Measurements from ENCODE around the gene MCM7. TPM values are rescaled to one million over a fixed set of nuclear protein-coding genes. Genes with fewer than 3 reads are reported as not detected.
"Not testable (repeated sequence)": the region's sequence is repeated elsewhere in the genome, so short reads cannot be mapped to it uniquely, and the experiment has no call there.

Gene MCM7
- polyA plus RNA-seq, 6 donors from 2014 or later: 39.0 to 59.9 (median 47.1) TPM

- Mint-ChIP-seq H3K4me1 (peaks cover 15 to 44% (median 44%) of the 10 kb centered on the region in 3 donors), H3K4me3 (peak overlapping the region in 1 of 8 donors; percentile 100)
- not testable (repeated sequence) for DNase-seq; H3K36me3 Mint-ChIP-seq; H3K9me3 Mint-ChIP-seq; H3K27ac Mint-ChIP-seq; ATAC-seq (ENCODE audit: low read depth in 2 of 2); H3K27me3 Mint-ChIP-seq
Measured at GRCh38 chr7:100130220-100130607, 29.0 kb upstream of the MCM7 start.

DNA sequence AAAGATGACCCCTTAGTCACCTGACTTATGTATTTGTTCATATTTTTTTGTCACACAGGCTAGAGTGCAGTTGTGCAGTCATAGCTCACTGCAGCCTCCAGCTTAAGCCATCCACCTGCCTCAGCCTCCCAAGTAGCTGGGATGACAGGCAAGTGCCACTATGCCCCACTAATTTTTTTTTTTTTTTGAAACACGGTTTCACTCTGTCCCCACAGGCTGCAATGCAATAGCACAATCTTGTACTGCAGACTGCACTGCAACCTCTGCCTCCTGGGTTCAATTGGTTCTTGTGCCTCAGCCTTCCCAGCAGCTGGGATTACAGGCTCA, 27.4 kb upstream of the MCM7 start:
- H3K27ac Mint-ChIP-seq: peak overlapping the region in 2 of 6 donors; percentile 36 to 74
- peak overlapping the region; percentile 63 to 100 (median 88) for H3K4me3 Mint-ChIP-seq
- no peak for ATAC-seq (ENCODE audit: low read depth in 2 of 2)
- DNase-seq: no peak
- no peaks in the 10 kb centered on the region for H3K9me3 Mint-ChIP-seq
- H3K27me3 Mint-ChIP-seq: no peaks in the 10 kb centered on the region
- H3K4me1 Mint-ChIP-seq: peaks cover 20 to 59% (median 55%) of the 10 kb centered on the region in 3 donors
- no peaks in the 10 kb centered on the region for H3K36me3 Mint-ChIP-seq

GRCh38 chr7:100127866-100128636, 26.9 kb upstream of the MCM7 start:
- H3K36me3 Mint-ChIP-seq: no peaks in the 10 kb centered on the region
- H3K4me3 Mint-ChIP-seq: peak overlapping the region; percentile 80 to 100 (median 92)
- ATAC-seq (ENCODE audit: low read depth in 2 of 2) (no peak), DNase-seq (no peak)
- no peaks in the 10 kb centered on the region for H3K27me3 Mint-ChIP-seq
- no peaks in the 10 kb centered on the region for H3K9me3 Mint-ChIP-seq
- peaks cover 20 to 60% (median 55%) of the 10 kb centered on the region in 3 donors for H3K4me1 Mint-ChIP-seq
- peak overlapping the region in 4 of 6 donors; percentile 36 to 83 (median 78) for H3K27ac Mint-ChIP-seq

GRCh38 chr7:100126931-100127865, 26.0 kb upstream of the MCM7 start, which contains the start of gene MBLAC1:
MBLAC1 (plus strand) TSS chr7:100126967; CDS start chr7:100127396, 429 bp downstream.
- Mint-ChIP-seq H3K9me3 (no peaks in the 10 kb centered on the region), H3K4me3 (peak within 1 kb of the TSS; percentile 88 to 100 (median 100)), H3K27ac (peak within 1 kb of the TSS; percentile 94 to 100 (median 99)), H3K36me3 (no peaks in the 10 kb centered on the region), H3K27me3 (no peaks in the 10 kb centered on the region), H3K4me1 (peaks cover 17 to 61% (median 54%) of the 10 kb centered on the region in 3 donors)
- ATAC-seq (ENCODE audit: low read depth in 2 of 2) (peak; percentile 72 to 76), DNase-seq (peak; percentile 91)

DNA sequence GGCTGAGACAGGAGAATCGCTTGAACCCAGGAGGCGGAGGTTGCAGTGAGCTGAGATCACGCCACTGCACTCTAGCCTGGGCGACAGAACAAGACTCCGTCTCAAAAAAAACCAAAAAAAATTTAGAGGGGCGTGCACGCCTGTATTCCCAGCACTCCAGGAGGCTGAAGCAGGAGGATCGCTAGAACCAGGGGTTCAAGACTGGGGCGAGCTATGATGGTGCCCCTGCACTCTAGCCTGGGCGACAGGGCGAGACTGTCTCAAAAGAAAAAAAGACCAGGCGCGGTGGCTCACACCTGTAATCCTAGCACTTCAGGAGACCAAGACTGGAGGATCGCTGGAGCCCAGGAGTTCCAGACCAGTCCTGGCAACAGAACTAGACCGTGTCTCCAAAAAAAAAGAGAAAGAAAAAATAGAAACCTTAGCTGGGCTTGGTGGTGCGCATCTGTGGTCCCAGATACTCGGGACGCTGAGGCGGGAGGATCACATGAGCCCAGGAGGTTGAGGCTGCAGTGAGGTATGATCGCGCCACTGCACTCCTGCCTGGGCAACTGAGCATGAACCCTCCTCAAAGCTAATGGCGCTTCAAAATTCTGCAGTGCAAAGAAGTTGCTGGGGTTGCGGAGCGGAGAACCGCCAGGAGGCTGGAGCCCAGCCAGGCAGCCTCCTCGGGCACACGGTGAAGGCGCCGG, 25.2 kb upstream of the MCM7 start:
- Mint-ChIP-seq H3K9me3 (no peaks in the 10 kb centered on the region), H3K27ac (peak overlapping the region; percentile 94 to 100 (median 99)), H3K4me3 (peak overlapping the region; percentile 88 to 100 (median 100)), H3K27me3 (no peaks in the 10 kb centered on the region), H3K36me3 (no peaks in the 10 kb centered on the region), H3K4me1 (peaks cover 14 to 62% (median 49%) of the 10 kb centered on the region in 3 donors)
- ATAC-seq (ENCODE audit: low read depth in 2 of 2) (no peak), DNase-seq (no peak)

GRCh38 chr7:100124301-100125230, 23.4 kb upstream of the MCM7 start:
- Mint-ChIP-seq H3K4me3 (peak overlapping the region; percentile 19 to 100 (median 51)), H3K4me1 (peaks cover 15 to 68% (median 56%) of the 10 kb centered on the region in 3 donors), H3K36me3 (no peaks in the 10 kb centered on the region), H3K27ac (peak overlapping the region in 3 of 6 donors; percentile 5 to 89 (median 75)), H3K27me3 (no peaks in the 10 kb centered on the region), H3K9me3 (no peaks in the 10 kb centered on the region)
- no peak for ATAC-seq (ENCODE audit: low read depth in 2 of 2)
- DNase-seq: no peak

DNA sequence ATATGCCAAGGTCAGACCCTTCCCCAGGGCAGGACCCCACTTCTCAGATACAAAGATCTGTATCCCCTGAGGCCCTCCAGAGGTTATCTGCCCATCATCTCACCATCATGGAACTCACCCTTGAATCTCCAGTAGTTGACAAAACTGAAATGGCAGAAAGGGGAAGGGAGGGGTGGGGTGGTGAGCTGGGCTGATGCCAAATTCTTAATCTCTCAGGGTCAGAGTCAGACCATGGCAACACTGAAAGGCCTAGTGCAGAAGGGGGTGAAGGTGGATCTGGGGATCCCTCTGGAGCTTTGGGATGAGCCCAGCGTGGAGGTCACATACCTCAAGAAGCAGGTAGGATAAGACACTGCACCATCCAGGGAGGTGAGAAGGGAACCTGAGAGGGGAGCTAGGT, 21.4 kb upstream of the MCM7 start:
- peak overlapping the region in 2 of 8 donors; percentile 56 to 70 for H3K4me3 Mint-ChIP-seq
- H3K4me1 Mint-ChIP-seq: peaks cover 18 to 76% (median 62%) of the 10 kb centered on the region in 3 donors
- no peaks in the 10 kb centered on the region for H3K9me3 Mint-ChIP-seq
- H3K27ac Mint-ChIP-seq: peak overlapping the region in 3 of 6 donors; percentile 52 to 86 (median 77)
- no peaks in the 10 kb centered on the region for H3K36me3 Mint-ChIP-seq
- ATAC-seq (ENCODE audit: low read depth in 2 of 2) (no peak), DNase-seq (no peak)
- H3K27me3 Mint-ChIP-seq: no peaks in the 10 kb centered on the region

GRCh38 chr7:100122067-100122466, 20.9 kb upstream of the MCM7 start:
- DNase-seq: no peak
- Mint-ChIP-seq H3K9me3 (no peaks in the 10 kb centered on the region), H3K4me1 (peaks cover 18 to 76% (median 62%) of the 10 kb centered on the region in 3 donors), H3K27ac (peak overlapping the region in 1 of 6 donors; percentile 54), H3K27me3 (no peaks in the 10 kb centered on the region), H3K4me3 (peak overlapping the region in 1 of 8 donors; percentile 70), H3K36me3 (no peaks in the 10 kb centered on the region)
- no peak for ATAC-seq (ENCODE audit: low read depth in 2 of 2)

DNA sequence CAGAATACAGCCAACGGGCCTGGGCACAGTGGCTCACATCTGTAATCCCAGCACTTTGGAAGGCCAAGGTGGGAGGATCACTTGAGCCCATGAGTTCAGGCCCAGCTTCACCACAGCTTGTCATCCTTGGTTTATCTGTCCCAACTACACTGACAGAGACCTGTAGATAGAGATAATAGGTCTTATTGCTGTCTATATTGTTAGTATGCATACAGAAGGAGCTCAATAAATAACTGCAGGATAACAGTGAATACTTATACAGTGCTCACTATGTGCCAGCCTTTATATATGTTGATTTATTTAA, 19.5 kb upstream of the MCM7 start:
- no peaks in the 10 kb centered on the region for H3K27me3 Mint-ChIP-seq
- peak overlapping the region; percentile 96 to 99 (median 98) for H3K4me3 Mint-ChIP-seq
- ATAC-seq (ENCODE audit: low read depth in 2 of 2) (no peak), DNase-seq (no peak)
- H3K27ac Mint-ChIP-seq: peak overlapping the region; percentile 63 to 100 (median 88)
- no peaks in the 10 kb centered on the region for H3K36me3 Mint-ChIP-seq
- peaks cover 26 to 62% (median 58%) of the 10 kb centered on the region in 3 donors for H3K4me1 Mint-ChIP-seq
- H3K9me3 Mint-ChIP-seq: no peaks in the 10 kb centered on the region

- Mint-ChIP-seq H3K4me1 (peaks cover 26 to 57% (median 53%) of the 10 kb centered on the region in 3 donors), H3K27me3 (no peaks in the 10 kb centered on the region), H3K27ac (peak overlapping the region; percentile 99 to 100 (median 100)), H3K9me3 (no peaks in the 10 kb centered on the region), H3K4me3 (peak overlapping the region; percentile 96 to 99 (median 98)), H3K36me3 (no peaks in the 10 kb centered on the region)
- peak; percentile 42 to 48 for ATAC-seq (ENCODE audit: low read depth in 2 of 2)
- DNase-seq: no peak
Measured at GRCh38 chr7:100119970-100120732, 19.0 kb upstream of the MCM7 start.

GRCh38 chr7:100119072-100119969, 18.1 kb upstream of the MCM7 start, which contains the start of the genes CNPY4 and TAF6:
CNPY4 (plus strand) TSS chr7:100119634; CDS start chr7:100119745, 111 bp downstream.
TAF6 (minus strand) TSS chr7:100119358; CDS start chr7:100114209, 5,149 bp downstream.
- peak within 1 kb of the TSS; percentile 99 to 100 (median 100) for H3K27ac Mint-ChIP-seq
- H3K4me1 Mint-ChIP-seq: peaks cover 21 to 48% (median 45%) of the 10 kb centered on the region in 3 donors
- peak within 1 kb of the TSS; percentile 96 to 99 (median 98) for H3K4me3 Mint-ChIP-seq
- no peaks in the 10 kb centered on the region for H3K27me3 Mint-ChIP-seq
- ATAC-seq (ENCODE audit: low read depth in 2 of 2): peak; percentile 81 to 82
- DNase-seq: peak; percentile 92
- no peaks in the 10 kb centered on the region for H3K36me3 Mint-ChIP-seq
- no peaks in the 10 kb centered on the region for H3K9me3 Mint-ChIP-seq

Measured in naive B cell (primary cell).